Spleen (tissue), 11 donors: ENCODE measurements around the gene NBEA. TPM values are rescaled to one million over a fixed set of nuclear protein-coding genes. Genes with fewer than 3 reads are reported as not detected.

Source experiments
- DNase-seq: peaks from one replicate; pipeline ENCODE4 v3.0.0-alpha.2; 2020
- H3K27ac ChIP-seq, 8 donors: fragments of 200-600 bp; sonication (generic) in 7 of 8; 1 replicate in 4 of 8; 2 replicates in 4 of 8; pipeline versions ENCODE4 v1.5.0 to v1.8.0; 2016 to 2021; ENCODE audit warnings: inconsistent platforms in 4 of 8, mild to moderate bottlenecking in 4 of 8, moderate library complexity in 1 of 8
- H3K27me3 ChIP-seq, 7 donors: fragments of 200-600 bp; sonication (generic) in 6 of 7; replicated peaks in 1 of 7; 1 replicate in 4 of 7; 2 replicates in 3 of 7; pipeline versions ENCODE4 v1.5.0 to v1.8.0; 2016 to 2021; ENCODE audit warnings: inconsistent platforms in 3 of 7, mild to moderate bottlenecking in 1 of 7
- H3K36me3 ChIP-seq, 6 donors: fragments of 200-600 bp; sonication (generic) in 5 of 6; 1 replicate in 4 of 6; 2 replicates in 2 of 6; pipeline versions ENCODE4 v1.5.0 to v1.8.0; 2016 to 2021; ENCODE audit warnings: inconsistent platforms in 2 of 6
- H3K4me1 ChIP-seq, 6 donors: fragments of 200-600 bp; sonication (generic) in 5 of 6; 1 replicate in 3 of 6; 2 replicates in 3 of 6; pipeline versions ENCODE4 v1.5.0 to v1.8.0; 2016 to 2021; ENCODE audit warnings: inconsistent platforms in 3 of 6
- H3K4me3 ChIP-seq, 8 donors: fragments of 200-600 bp; sonication (generic) in 7 of 8; 1 replicate in 4 of 8; 2 replicates in 4 of 8; pipeline versions ENCODE4 v1.5.0 to v1.8.0; 2016 to 2021; ENCODE audit warnings: inconsistent platforms in 4 of 8, mild to moderate bottlenecking in 4 of 8, moderate library complexity in 2 of 8
- H3K9me3 ChIP-seq, 8 donors: fragments of 200-600 bp; sonication (generic) in 7 of 8; 1 replicate in 4 of 8; 2 replicates in 4 of 8; pipeline versions ENCODE4 v1.5.0 to v1.8.0; 2016 to 2021; ENCODE audit warnings: inconsistent platforms in 4 of 8
- POLR2A ChIP-seq, 3 donors: fragments of 450-650 bp; IDR thresholded peaks; one replicate each; pipeline ENCODE4 v1.5.1; 2017; ENCODE audit warnings: antibody characterized with exemption in 3 of 3, mild to moderate bottlenecking in 1 of 3
- POLR2AphosphoS5 ChIP-seq, 3 donors: sonication (generic); formaldehyde crosslinking; IDR thresholded peaks; one replicate each; pipeline ENCODE4 v1.5.1; 2017; ENCODE audit warnings: antibody characterized with exemption in 3 of 3
- WGBS, 5 donors: extraction: QIAGEN DNeasy Blood & Tissue Kit in 3 of 5; methylation state at CpG; one replicate each; pipeline versions ENCODE4 v1.1.5 to v1.1.7; 2013 to 2018; 5-methylcytosine and 5-hydroxymethylcytosine counted together
- intact Hi-C: fragments of 100-400 bp; cut with DNase I; formaldehyde crosslinking; loops from one replicate; pipeline ENCODE4 v1.15.0; 2023; ENCODE audit warnings: low total_unique reads
- polyA plus RNA-seq, 3 donors: library from polyadenylated mRNA; stranded (reverse); fragments of 200-250 nt; gene quantifications; one replicate each; pipeline ENCODE4 v1.2.1, GENCODE V29; 2013
- total RNA-seq, 7 donors: library from RNA; depleted of rRNA in 3 of 7; stranded (reverse); fragments of >200 nt in 3 of 7; fragmentation: NEBNext Ultra II Directional in 4 of 7; extraction: Animal tissue kit (Norgen Biotek cat#: 25700) in 4 of 7; gene quantifications; one replicate each; pipeline versions ENCODE4 v1.1.0 to v1.2.1, GENCODE V29; 2016 to 2021
- TF ChIP-seq, protein P1 (sequence below), 11 experiments: fragments of 200-600 bp in 7 of 11; fragments of 450-650 bp in 4 of 11; sonication (generic) in 4 of 11; IDR thresholded peaks in 8 of 11; conservative IDR thresholded peaks in 3 of 11; 1 replicate in 7 of 11; 2 replicates in 4 of 11; pipeline versions ENCODE4 v1.4.0 to v1.8.0; 2016 to 2021; ENCODE audit warnings: antibody characterized with exemption in 11 of 11, inconsistent platforms in 4 of 11, mild to moderate bottlenecking in 1 of 11
- donor health status: healthy with polysubstance abuse.
- donor health status: DM: no; HTN: no; CAD: no; lungs with moderate emphysema.
- donor health status: DM: no; HTN: no; CAD: no.
- donor health status: Bipolar disorder and iron deficiency.
- donor health status: healthy.
- donor health status: DM: no; HTN: no; CAD: no.
- donor health status: DM: yes; HTN: yes; CAD: no.

NBEA gene
- total and polyA plus RNA-seq, 10 donors, result 1.8 to 27.7 (median 12.9) TPM

- H3K27ac ChIP-seq, result no peak overlapping the region
- TF ChIP-seq, protein P1, sequence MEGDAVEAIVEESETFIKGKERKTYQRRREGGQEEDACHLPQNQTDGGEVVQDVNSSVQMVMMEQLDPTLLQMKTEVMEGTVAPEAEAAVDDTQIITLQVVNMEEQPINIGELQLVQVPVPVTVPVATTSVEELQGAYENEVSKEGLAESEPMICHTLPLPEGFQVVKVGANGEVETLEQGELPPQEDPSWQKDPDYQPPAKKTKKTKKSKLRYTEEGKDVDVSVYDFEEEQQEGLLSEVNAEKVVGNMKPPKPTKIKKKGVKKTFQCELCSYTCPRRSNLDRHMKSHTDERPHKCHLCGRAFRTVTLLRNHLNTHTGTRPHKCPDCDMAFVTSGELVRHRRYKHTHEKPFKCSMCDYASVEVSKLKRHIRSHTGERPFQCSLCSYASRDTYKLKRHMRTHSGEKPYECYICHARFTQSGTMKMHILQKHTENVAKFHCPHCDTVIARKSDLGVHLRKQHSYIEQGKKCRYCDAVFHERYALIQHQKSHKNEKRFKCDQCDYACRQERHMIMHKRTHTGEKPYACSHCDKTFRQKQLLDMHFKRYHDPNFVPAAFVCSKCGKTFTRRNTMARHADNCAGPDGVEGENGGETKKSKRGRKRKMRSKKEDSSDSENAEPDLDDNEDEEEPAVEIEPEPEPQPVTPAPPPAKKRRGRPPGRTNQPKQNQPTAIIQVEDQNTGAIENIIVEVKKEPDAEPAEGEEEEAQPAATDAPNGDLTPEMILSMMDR (IDR thresholded peaks at IDR 0.05 in 8 of 11, conservative IDR thresholded peaks at IDR 0.05 in 3 of 11), result peak in 10 of 11 experiments; percentile 15 to 64 (median 50)
- no peak for TF ChIP-seq POLR2AphosphoS5 (IDR thresholded peaks at IDR 0.05)
- TF ChIP-seq POLR2A (IDR thresholded peaks at IDR 0.05), result no peak
- H3K27me3 ChIP-seq, result no peaks in the 10 kb centered on the region
- H3K9me3 ChIP-seq, result no peaks in the 10 kb centered on the region
- H3K36me3 ChIP-seq, result no peaks in the 10 kb centered on the region
- peaks cover 0 to 14% (median 9%) of the 10 kb centered on the region in 6 donors for H3K4me1 ChIP-seq
- DNase-seq, result no peak
- intact Hi-C loops, result loop anchor here (10.0 kb wide), 1 partner anchor 1360 kb away; no protein-coding TSS in a partner anchor
- H3K4me3 ChIP-seq, result no peak overlapping the region
Observed at GRCh38 chr13:35164324-35164932, 222.4 kb downstream of the NBEA start.

GRCh38 chr13:35165205-35165604 lies 223.1 kb downstream of the NBEA start:
- intact Hi-C loops, result loop anchor here (10.0 kb wide), 1 partner anchor 1360 kb away; no protein-coding TSS in a partner anchor
- Histone ChIP-seq H3K27ac (no peak overlapping the region), H3K4me1 (peaks cover 0 to 14% (median 9%) of the 10 kb centered on the region in 6 donors), H3K9me3 (no peaks in the 10 kb centered on the region), H3K4me3 (no peak overlapping the region), H3K27me3 (no peaks in the 10 kb centered on the region), H3K36me3 (no peaks in the 10 kb centered on the region)
- TF ChIP-seq POLR2A (IDR thresholded peaks at IDR 0.05), result no peak
- no peak for TF ChIP-seq POLR2AphosphoS5 (IDR thresholded peaks at IDR 0.05)
- DNase-seq, result no peak

GRCh38 chr13:35179494-35179893 lies 237.4 kb downstream of the NBEA start:
- no peak for DNase-seq
- no peaks in the 10 kb centered on the region for H3K9me3 ChIP-seq
- 68 to 86% (median 82%) methylated on average over 2 of the region's 2 CpGs for WGBS, 5 donors
- H3K27me3 ChIP-seq, result no peaks in the 10 kb centered on the region
- H3K36me3 ChIP-seq, result peaks cover 0 to 3% (median 0%) of the 10 kb centered on the region in 6 donors
- no peak overlapping the region for H3K27ac ChIP-seq
- H3K4me3 ChIP-seq, result no peak overlapping the region
- H3K4me1 ChIP-seq, result no peaks in the 10 kb centered on the region
- TF ChIP-seq POLR2AphosphoS5 (IDR thresholded peaks at IDR 0.05), result no peak
- intact Hi-C loops, result no loop called here

DNA sequence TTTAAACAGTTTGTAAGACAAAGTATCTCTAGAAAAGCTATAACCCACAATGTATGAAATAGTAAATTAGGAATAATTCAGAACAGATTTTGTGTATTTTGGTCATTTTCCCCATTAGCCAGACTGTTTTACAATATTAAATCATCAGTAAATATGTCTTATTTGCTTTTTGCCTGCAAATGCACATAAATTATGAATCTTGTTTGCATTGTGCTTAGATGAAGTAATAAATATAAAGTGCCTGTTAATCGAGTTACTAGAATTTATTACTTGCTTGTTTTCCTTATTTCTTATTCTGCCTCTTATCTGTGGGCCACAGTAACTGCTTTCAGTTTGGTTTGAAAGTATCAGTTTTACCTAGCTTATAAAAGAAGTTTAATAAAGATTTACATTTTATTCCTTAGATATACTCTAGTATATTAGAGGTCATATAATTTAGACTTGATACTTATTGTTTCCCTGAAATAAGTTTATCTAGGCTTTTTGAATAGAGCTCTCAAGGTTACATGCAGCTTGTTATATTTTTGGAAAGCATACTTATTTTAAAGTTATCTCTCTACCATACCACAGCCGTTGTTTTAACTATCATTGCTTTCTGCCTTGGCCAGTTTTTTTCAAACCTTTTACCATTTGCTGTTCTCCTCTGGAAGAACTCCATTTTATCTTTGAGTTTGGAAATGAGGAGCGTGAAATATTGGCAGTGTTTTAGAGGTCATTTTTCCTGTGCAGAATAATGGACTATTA lies 238.0 kb downstream of the NBEA start:
- no peak for DNase-seq
- H3K27me3 ChIP-seq, result no peaks in the 10 kb centered on the region
- 61 to 80% (median 68%) methylated on average over 3 of the region's 3 CpGs for WGBS, 5 donors
- H3K27ac ChIP-seq, result no peak overlapping the region
- no peak overlapping the region for H3K4me3 ChIP-seq
- TF ChIP-seq POLR2AphosphoS5 (IDR thresholded peaks at IDR 0.05) (no peak), POLR2A (IDR thresholded peaks at IDR 0.05) (no peak)
- TF ChIP-seq, protein P1 (IDR thresholded peaks at IDR 0.05 in 8 of 11, conservative IDR thresholded peaks at IDR 0.05 in 3 of 11), result no peak
- intact Hi-C loops, result no loop called here
- peaks cover 0 to 7% (median 0%) of the 10 kb centered on the region in 6 donors for H3K36me3 ChIP-seq
- H3K9me3 ChIP-seq, result no peaks in the 10 kb centered on the region
- H3K4me1 ChIP-seq, result no peaks in the 10 kb centered on the region

DNA sequence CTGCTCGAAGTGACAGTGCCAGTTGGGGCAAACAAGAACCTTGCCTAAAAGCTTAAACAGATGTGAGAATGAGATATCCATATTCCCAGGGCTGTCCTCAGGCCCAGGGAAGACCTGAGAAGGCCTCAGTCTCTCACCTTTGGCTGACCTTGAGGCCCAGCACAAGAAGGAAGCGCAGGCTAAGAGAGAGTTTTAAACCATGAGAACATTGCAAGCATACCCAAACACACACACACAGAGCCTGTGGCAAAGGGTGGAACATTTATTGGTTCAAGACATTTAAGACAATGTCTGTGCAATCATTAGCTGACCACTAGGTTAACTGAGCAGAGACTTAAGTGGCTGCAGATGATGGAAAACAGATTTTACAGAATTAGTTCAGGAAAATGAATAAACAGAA lies 248.2 kb downstream of the NBEA start:
- no peak for TF ChIP-seq POLR2AphosphoS5 (IDR thresholded peaks at IDR 0.05)
- TF ChIP-seq, protein P1 (IDR thresholded peaks at IDR 0.05 in 8 of 11, conservative IDR thresholded peaks at IDR 0.05 in 3 of 11), result no peak
- TF ChIP-seq POLR2A (IDR thresholded peaks at IDR 0.05), result no peak
- 87 to 99% (median 89%) methylated on average over 2 of the region's 2 CpGs for WGBS, 5 donors
- H3K36me3 ChIP-seq, result no peaks in the 10 kb centered on the region
- H3K27me3 ChIP-seq, result no peaks in the 10 kb centered on the region
- DNase-seq, result no peak
- H3K27ac ChIP-seq, result no peak overlapping the region
- intact Hi-C loops, result no loop called here
- H3K4me3 ChIP-seq, result no peak overlapping the region
- H3K9me3 ChIP-seq, result peaks cover 0 to 13% (median 12%) of the 10 kb centered on the region in 8 donors
- no peaks in the 10 kb centered on the region for H3K4me1 ChIP-seq
